IMR-90 (cell line): ENCODE results near the gene PTBP1. TPM values are rescaled to one million over a fixed set of nuclear protein-coding genes. Genes with fewer than 3 reads are reported as not detected.
A peak's percentile ranks its signal among the peaks of the same experiment; 100 is the strongest.

Experiments used
- ATAC-seq: fragments of 200-7000 bp; cut with Tn5 transposase; 2 replicates; pipeline ENCODE4 v1.9.1; 2020; ENCODE audit warnings: low read depth, mild to moderate bottlenecking, moderate library complexity
- BruUV-seq: library from RNA; stranded (reverse); fragments of 400-500 nt; replicated peaks from 2 replicates; lab custom pipeline; 2021; lab: Mats Ljungman, UMichigan
- CTCF ChIA-PET: fragments of 300-600 bp; formaldehyde crosslinking; extraction: SDS; loops from one replicate; lab custom pipeline; 2021; ENCODE audit warnings: antibody characterized with exemption; lab: Yijun Ruan, JAX
- POLR2A ChIA-PET: fragments of 300-600 bp; sonication (Branson Sonifier 250); formaldehyde crosslinking; loops from one replicate; lab custom pipeline; 2022; ENCODE audit warnings: antibody characterized with exemption; ENCODE audit not compliant: unreplicated experiment; lab: Charles Lee
- DNase-seq: peaks from one replicate; pipeline ENCODE4 v3.0.0; 2013
- H2AFZ ChIP-seq: replicated peaks from 2 replicates; pipeline ENCODE3; 2013; ENCODE audit warnings: low read length, mild to moderate bottlenecking; ENCODE audit not compliant: poor library complexity
- H2AK5ac ChIP-seq: 2 replicates; pipeline ENCODE4 v1.6.1; 2013; ENCODE audit warnings: low read depth, low read length, inconsistent platforms
- H2AK9ac ChIP-seq: replicated peaks from 2 replicates; pipeline ENCODE3; 2013; ENCODE audit warnings: mild to moderate bottlenecking, low read depth, low read length, moderate library complexity; ENCODE audit not compliant: poor library complexity
- H2BK120ac ChIP-seq: 2 replicates; pipeline ENCODE4 v1.6.1; 2013; ENCODE audit warnings: low read depth, low read length, inconsistent platforms
- H2BK15ac ChIP-seq: 3 replicates; pipeline ENCODE4 v1.6.1; 2013; ENCODE audit warnings: low read depth, low read length, inconsistent platforms
- H2BK20ac ChIP-seq: 2 replicates; pipeline ENCODE4 v1.6.1; 2013; ENCODE audit warnings: low read depth, mild to moderate bottlenecking, inconsistent platforms, low read length, moderate library complexity
- H2BK5ac ChIP-seq: 2 replicates; pipeline ENCODE4 v1.6.1; 2013; ENCODE audit warnings: mild to moderate bottlenecking, low read depth, low read length, inconsistent platforms; ENCODE audit not compliant: poor library complexity, severe bottlenecking
- H3K14ac ChIP-seq: replicated peaks from 2 replicates; pipeline ENCODE4 v1.6.1; 2013; ENCODE audit warnings: low read depth, low read length, inconsistent platforms
- H3K18ac ChIP-seq: 2 replicates; pipeline ENCODE4 v1.6.1; 2013; ENCODE audit warnings: low read depth, low read length, control low read depth
- H3K23ac ChIP-seq: 2 replicates; pipeline ENCODE4 v1.6.1; 2013; ENCODE audit warnings: low read depth, low read length, inconsistent platforms
- H3K27ac ChIP-seq: 2 replicates; pipeline ENCODE4 v1.5.1; 2013; ENCODE audit warnings: mild to moderate bottlenecking, control low read depth, low read length; ENCODE audit not compliant: insufficient read depth
- H3K27me3 ChIP-seq: 2 replicates; pipeline ENCODE4 v1.6.1; 2013; ENCODE audit warnings: low read length; ENCODE audit not compliant: control insufficient read depth, insufficient read depth
- H3K36me3 ChIP-seq: 2 replicates; pipeline ENCODE4 v1.6.1; 2013; ENCODE audit warnings: low read length, mixed read lengths; ENCODE audit not compliant: control insufficient read depth, insufficient read depth
- H3K4ac ChIP-seq: 2 replicates; pipeline ENCODE4 v1.6.1; 2013; ENCODE audit warnings: low read depth, low read length, inconsistent platforms
- H3K4me1 ChIP-seq: 2 replicates; pipeline ENCODE4 v1.6.1; 2013; ENCODE audit warnings: low read length, mixed read lengths; ENCODE audit not compliant: control insufficient read depth, insufficient read depth
- H3K4me2 ChIP-seq: 2 replicates; pipeline ENCODE4 v1.6.1; 2013; ENCODE audit warnings: low read depth, mild to moderate bottlenecking, control low read depth, low read length, moderate library complexity
- H3K4me3 ChIP-seq: 2 replicates; pipeline ENCODE4 v1.5.1; 2013; ENCODE audit warnings: low read depth, mild to moderate bottlenecking, control low read depth, low read length, moderate library complexity; ENCODE audit not compliant: insufficient read depth
- H3K56ac ChIP-seq: 2 replicates; pipeline ENCODE4 v1.6.1; 2013; ENCODE audit warnings: low read length, inconsistent platforms; ENCODE audit not compliant: insufficient read depth; ENCODE audit errors: extremely low read depth
- H3K79me1 ChIP-seq, 2 experiments: 2 replicates each; pipeline ENCODE4 v1.6.1; 2013; ENCODE audit warnings: low read length in 2 of 2, inconsistent platforms in 1 of 2, low read depth in 1 of 2
- H3K9ac ChIP-seq: 2 replicates; pipeline ENCODE4 v1.6.1; 2013; ENCODE audit warnings: low read depth, low read length, control low read depth
- H3K9me1 ChIP-seq: 2 replicates; pipeline ENCODE4 v1.6.1; 2013; ENCODE audit warnings: low read length, inconsistent platforms; ENCODE audit not compliant: insufficient read depth
- H3K9me3 ChIP-seq: 2 replicates; pipeline ENCODE4 v1.6.1; 2013; ENCODE audit warnings: low read length; ENCODE audit not compliant: control insufficient read depth, insufficient read depth
- H4K20me1 ChIP-seq: 2 replicates; pipeline ENCODE4 v1.6.1; 2013; ENCODE audit warnings: low read length, inconsistent platforms; ENCODE audit not compliant: insufficient read depth
- H4K5ac ChIP-seq: 2 replicates; pipeline ENCODE4 v1.6.1; 2013; ENCODE audit warnings: mild to moderate bottlenecking, low read depth, low read length, control low read depth
- H4K8ac ChIP-seq, 2 experiments: 2 replicates each; pipeline ENCODE4 v1.6.1; 2013; ENCODE audit warnings: low read depth in 2 of 2, low read length in 2 of 2, control low read depth in 1 of 2, inconsistent platforms in 1 of 2
- H4K91ac ChIP-seq: 2 replicates; pipeline ENCODE4 v1.6.1; 2013; ENCODE audit warnings: low read depth, low read length, inconsistent platforms; ENCODE audit not compliant: insufficient read depth
- BHLHE40 ChIP-seq: fragments of 150-350 bp; IDR thresholded peaks from 2 replicates; pipeline ENCODE4 v1.6.1; 2016; ENCODE audit warnings: mild to moderate bottlenecking, low read depth, low read length
- CEBPB ChIP-seq: IDR thresholded peaks from 2 replicates; pipeline ENCODE4 v1.6.1; 2012; ENCODE audit warnings: low read depth, low read length, improper control_type of control experiment
- CHD1 ChIP-seq: IDR thresholded peaks from 2 replicates; pipeline ENCODE4 v1.6.1; 2012; ENCODE audit warnings: low read depth, low read length, improper control_type of control experiment
- CTCF ChIP-seq: conservative IDR thresholded peaks from 2 replicates; pipeline ENCODE4 v1.5.1; 2012; ENCODE audit warnings: mild to moderate bottlenecking, low read depth, low read length, improper control_type of control experiment
- ELK1 ChIP-seq: fragments of 150-350 bp; IDR thresholded peaks from 2 replicates; pipeline ENCODE4 v1.6.1; 2016; ENCODE audit warnings: low read depth, mild to moderate bottlenecking, low read length, moderate library complexity, borderline replicate concordance
- FOS ChIP-seq: fragments of 150-350 bp; IDR thresholded peaks from 2 replicates; pipeline ENCODE4 v1.6.1; 2016; ENCODE audit warnings: low read depth, low read length
- MAFK ChIP-seq: IDR thresholded peaks from 2 replicates; pipeline ENCODE4 v1.6.1; 2012; ENCODE audit warnings: low read depth, low read length, improper control_type of control experiment
- MAZ ChIP-seq: IDR thresholded peaks from 2 replicates; pipeline ENCODE4 v1.6.1; 2012; ENCODE audit warnings: low read depth, mild to moderate bottlenecking, low read length, improper control_type of control experiment, moderate library complexity, borderline replicate concordance
- MXI1 ChIP-seq: IDR thresholded peaks from 2 replicates; pipeline ENCODE4 v1.6.1; 2012; ENCODE audit warnings: low read depth, mild to moderate bottlenecking, low read length, moderate library complexity, borderline replicate concordance
- NFE2L2 ChIP-seq: fragments of 150-350 bp; IDR thresholded peaks from 2 replicates; pipeline ENCODE4 v1.6.1; 2016; ENCODE audit warnings: low read depth, mild to moderate bottlenecking, low read length
- POLR2A ChIP-seq: IDR thresholded peaks from 2 replicates; pipeline ENCODE4 v1.6.1; 2012; ENCODE audit warnings: mild to moderate bottlenecking, low read depth, low read length
- RAD21 ChIP-seq: IDR thresholded peaks from 2 replicates; pipeline ENCODE4 v1.6.1; 2012; ENCODE audit warnings: low read length, improper control_type of control experiment
- RCOR1 ChIP-seq: IDR thresholded peaks from 2 replicates; pipeline ENCODE4 v1.6.1; 2012; ENCODE audit warnings: mild to moderate bottlenecking, low read length, improper control_type of control experiment; ENCODE audit not compliant: insufficient replicate concordance
- RFX5 ChIP-seq: IDR thresholded peaks from 2 replicates; pipeline ENCODE4 v1.8.0; 2012; ENCODE audit warnings: low read depth, mild to moderate bottlenecking, low read length, moderate library complexity
- SMC3 ChIP-seq: fragments of 150-350 bp; IDR thresholded peaks from 2 replicates; pipeline ENCODE4 v1.6.1; 2016; ENCODE audit warnings: low read depth, mild to moderate bottlenecking, antibody characterized with exemption, low read length, moderate library complexity
- USF2 ChIP-seq: fragments of 150-350 bp; IDR thresholded peaks from 2 replicates; pipeline ENCODE4 v1.6.1; 2017; ENCODE audit warnings: mild to moderate bottlenecking, antibody characterized with exemption, low read length, low read depth
- WGBS, 2 experiments: methylation state at CpG; one replicate each; pipeline versions ENCODE4 v1.1.5 to v1.1.7; 2013; ENCODE audit warnings: missing lambda C conversion rate in 2 of 2; ENCODE audit not compliant: insufficient read length in 1 of 2; ENCODE audit errors: extremely low coverage in 2 of 2; 5-methylcytosine and 5-hydroxymethylcytosine counted together
- dilution Hi-C: fragments of 300-500 bp; cut with HindIII; formaldehyde crosslinking; loops from one replicate; pipeline ENCODE4 v1.14.3; 2018; ENCODE audit warnings: low sequenced_read_pairs; ENCODE audit not compliant: unreplicated experiment
- in situ Hi-C: fragments of 300-500 bp; cut with MboI; formaldehyde crosslinking; loops from 3 replicates; pipeline ENCODE4 v1.14.3; 2019; ENCODE audit warnings: low sequenced_read_pairs, inconsistent platforms, mixed read lengths
- intact Hi-C: fragments of 100-400 bp; cut with micrococcal nuclease; formaldehyde crosslinking; loops from 2 replicates; pipeline ENCODE4 v1.10.0; 2022
- polyA plus RNA-seq, 3 experiments: library from polyadenylated mRNA; depleted of rRNA; stranded (reverse); fragments of >200 nt; gene quantifications; 2 replicates each; pipeline ENCODE4 v1.2.3, GENCODE V29; 2012; ENCODE audit warnings: low replicate concordance in 1 of 3
- total RNA-seq: library from RNA; depleted of rRNA; stranded (reverse); fragments of >200 nt; gene quantifications from 2 replicates; pipeline ENCODE4 v1.2.3, GENCODE V29; 2012

Gene PTBP1
- total and polyA plus RNA-seq, 2 of the 4 experiments (the other 2 are of a cell fraction) = 146 to 269 TPM

- in situ Hi-C loops (no loop called here), intact Hi-C loops (no loop called here), dilution Hi-C loops (no loop called here)
- 13% methylated on average over 9 of the region's 46 CpGs; no CpG with 5 or more reads in 1 of the 2 experiments for WGBS, 2 experiments
- Histone ChIP-seq H3K18ac (no peak overlapping the region), H2BK5ac (no peak overlapping the region), H3K9ac (no peak overlapping the region), H3K27me3 (peaks cover 20% of the 10 kb centered on the region), H4K20me1 (no peaks in the 10 kb centered on the region; the same call in 1 of the 2 replicates), H3K36me3 (no peaks in the 10 kb centered on the region), H3K23ac (no peak overlapping the region), H3K9me3 (no peaks in the 10 kb centered on the region), H2AFZ (peak overlapping the region; percentile 81), H3K27ac (no peak overlapping the region), H2BK20ac (no peak overlapping the region), H3K56ac (no peak overlapping the region), H3K4ac (no peak overlapping the region), H3K4me2 (peak overlapping the region; percentile 19; the same call in 1 of the 2 replicates), H3K79me1 (no peaks in the 10 kb centered on the region), H4K91ac (no peak overlapping the region), H2AK5ac (no peak overlapping the region), H3K9me1 (no peaks in the 10 kb centered on the region), H2BK120ac (no peak overlapping the region), H4K5ac (no peak overlapping the region), H3K4me1 (peaks cover 2% of the 10 kb centered on the region; the same call in 1 of the 2 replicates), H2AK9ac (peak overlapping the region; percentile 55), H2BK15ac (no peak overlapping the region), H4K8ac (no peak overlapping the region), H3K14ac (no peak overlapping the region), H3K4me3 (no peak overlapping the region)
- DNase-seq (no peak), ATAC-seq (peak; percentile 76)
- CTCF ChIA-PET = no interaction called here
- TF ChIP-seq USF2 (no peak), MAFK (no peak), ELK1 (no peak), RCOR1 (no peak), SMC3 (no peak), CTCF (no peak), NFE2L2 (no peak), CEBPB (no peak), RFX5 (no peak), CHD1 (no peak), RAD21 (no peak), BHLHE40 (no peak), FOS (no peak), POLR2A (no peak), MAZ (no peak), MXI1 (no peak)
- POLR2A ChIA-PET = no interaction called here
- BruUV-seq = no TSS peak
Measured at GRCh38 chr19:843180-843835, 46.1 kb downstream of the PTBP1 start.
